Measurements from ENCODE around the gene S100A4. TPM values are rescaled to one million over a fixed set of nuclear protein-coding genes. Genes with fewer than 3 reads are reported as not detected.

Gene S100A4
- total RNA-seq, 1 experiment from 2014 or later: 22.7 TPM

GRCh38 chr1:153494976-153495535 lies 50.5 kb downstream of the S100A4 start:
- peaks cover 23% of the 10 kb centered on the region for H3K4me1 Mint-ChIP-seq
- no peaks in the 10 kb centered on the region for H3K36me3 Mint-ChIP-seq
- TF ChIP-seq MAX (CRISPR knock-in tag; IDR thresholded peaks at IDR 0.05) (0 out of 2 replicates have a peak, but pooled peaks have one; percentile 35), JAZF1 (CRISPR knock-in tag; IDR thresholded peaks at IDR 0.05) (no peak), AFF4 (CRISPR knock-in tag; IDR thresholded peaks at IDR 0.05; ENCODE audit: borderline replicate concordance) (no peak), ATF3 (CRISPR knock-in tag; conservative IDR thresholded peaks at IDR 0.05) (no peak), SP1 (CRISPR knock-in tag; conservative IDR thresholded peaks at IDR 0.05) (no peak; the same call in 1 of the 2 replicates), ZNF512 (CRISPR knock-in tag; IDR thresholded peaks at IDR 0.05; ENCODE audit: borderline replicate concordance) (no peak), ZNF281 (CRISPR knock-in tag; IDR thresholded peaks at IDR 0.05) (no peak), NFE2L1 (CRISPR knock-in tag; IDR thresholded peaks at IDR 0.05) (no peak), NR3C1 (CRISPR knock-in tag; conservative IDR thresholded peaks at IDR 0.05; ENCODE audit: low read depth) (no peak), TEAD1 (CRISPR knock-in tag; IDR thresholded peaks at IDR 0.05) (no peak), CTCF (IDR thresholded peaks at IDR 0.05) (peak; percentile 95), ATF2 (CRISPR knock-in tag; IDR thresholded peaks at IDR 0.05; ENCODE audit: borderline replicate concordance, low read depth) (no peak)
- POLR2A ChIA-PET: interaction anchor here (0.5 to 1.6 kb wide), 5 partner anchors 29 to 1871 kb away, joined by 3 to 7 read pairs (median 5); partner anchors contain the start of gene CHTOP
- ATAC-seq: peak; percentile 96
- peak; percentile 99 for DNase-seq (ENCODE audit: low spot score)
- no peak overlapping the region for H3K4me3 Mint-ChIP-seq
- no peaks in the 10 kb centered on the region for H3K9me3 Mint-ChIP-seq
- peak overlapping the region; percentile 56; the same call in 1 of the 2 replicates for H3K27ac Mint-ChIP-seq
- H3K27me3 Mint-ChIP-seq (ENCODE audit: low read depth): no peaks in the 10 kb centered on the region; the same call in 1 of the 2 replicates
- CTCF ChIA-PET: interaction anchor here (0.6 to 4.3 kb wide), 65 partner anchors 8 to 482 kb away, joined by 3 to 169 read pairs (median 4); partner anchors contain the start of genes CHTOP, JTB, PGLYRP3 and PGLYRP4

Other genes starting within 250 kb of the S100A4 start
- gene PGLYRP3, start 232.9 kb downstream of the S100A4 start, total RNA-seq (2021): not detected in 3 replicates
- not detected in 3 replicates for gene PGLYRP4, start 197.0 kb downstream of the S100A4 start, total RNA-seq (2021)
- 0.33 to 0.37 TPM in 2 of 3 replicates, not detected in the other for gene S100A9, start 188.0 kb downstream of the S100A4 start, total RNA-seq (2021)
- gene S100A12, start 170.2 kb downstream of the S100A4 start, total RNA-seq (2021): not detected in 3 replicates
- gene S100A8, start 154.7 kb downstream of the S100A4 start, total RNA-seq (2021): 1.4 TPM in 1 of 3 replicates, not detected in the others
- gene S100A7A, start 129.3 kb downstream of the S100A4 start, total RNA-seq (2021): not detected in 3 replicates
- gene S100A7, start 85.2 kb downstream of the S100A4 start, total RNA-seq (2021): not detected in 3 replicates
- 19.2 to 32.0 TPM (median 30.8 TPM) in 3 replicates for gene S100A6, start 9.8 kb downstream of the S100A4 start, total RNA-seq (2021)
- gene S100A5, start 4.9 kb downstream of the S100A4 start, total RNA-seq (2021): not detected in 3 replicates
- 0.33 TPM in 1 of 3 replicates, not detected in the others for gene S100A3, start 3.5 kb upstream of the S100A4 start, total RNA-seq (2021)
- 0.74 to 1.6 TPM (median 0.80 TPM) in 3 replicates for gene S100A2, start 20.0 kb upstream of the S100A4 start, total RNA-seq (2021)
- 14.6 to 17.6 TPM (median 16.8 TPM) in 3 replicates for gene S100A16, start 67.3 kb upstream of the S100A4 start, total RNA-seq (2021)
- 1.4 to 2.1 TPM (median 1.5 TPM) in 3 replicates for gene S100A14, start 70.5 kb upstream of the S100A4 start, total RNA-seq (2021)
- 68.4 to 84.2 TPM (median 73.9 TPM) in 3 replicates for gene S100A13, start 81.7 kb upstream of the S100A4 start, total RNA-seq (2021)
- gene S100A1, start 82.6 kb upstream of the S100A4 start, total RNA-seq (2021): 1.3 to 2.0 TPM (median 1.7 TPM) in 3 replicates
- 101 to 105 TPM (median 104 TPM) in 3 replicates for gene CHTOP, start 88.3 kb upstream of the S100A4 start, total RNA-seq (2021)
- 23.4 to 29.9 TPM (median 26.7 TPM) in 3 replicates for gene SNAPIN, start 112.9 kb upstream of the S100A4 start, total RNA-seq (2021)
- gene ILF2, start 125.2 kb upstream of the S100A4 start, total RNA-seq (2021): 311 to 337 TPM (median 313 TPM) in 3 replicates
- gene NPR1, start 132.9 kb upstream of the S100A4 start, total RNA-seq (2021): 13.2 to 16.5 TPM (median 15.9 TPM) in 3 replicates
- 66.8 to 71.3 TPM (median 70.5 TPM) in 3 replicates for gene INTS3, start 182.2 kb upstream of the S100A4 start, total RNA-seq (2021)
- gene SLC27A3, start 229.6 kb upstream of the S100A4 start, total RNA-seq (2021): 36.3 to 38.9 TPM (median 36.9 TPM) in 3 replicates

All from WTC11 (cell line).